AG09319 (cell line): Measurements from ENCODE around the gene KCNJ12.
"Not testable (repeated sequence)": the region's sequence is repeated elsewhere in the genome, so short reads cannot be mapped to it uniquely, and the experiment has no call there.

Source experiments
- DNase-seq: peaks from one replicate; pipeline ENCODE4 v3.0.0-alpha.2; 2010; ENCODE audit warnings: low read depth; ENCODE audit errors: extremely low read depth
- TF ChIP-seq, protein P1 (sequence below): IDR thresholded peaks from 2 replicates; pipeline ENCODE4 v1.5.1; 2011; ENCODE audit warnings: low read depth, mild to moderate bottlenecking, inconsistent platforms, low read length, moderate library complexity

KCNJ12 gene

DNA sequence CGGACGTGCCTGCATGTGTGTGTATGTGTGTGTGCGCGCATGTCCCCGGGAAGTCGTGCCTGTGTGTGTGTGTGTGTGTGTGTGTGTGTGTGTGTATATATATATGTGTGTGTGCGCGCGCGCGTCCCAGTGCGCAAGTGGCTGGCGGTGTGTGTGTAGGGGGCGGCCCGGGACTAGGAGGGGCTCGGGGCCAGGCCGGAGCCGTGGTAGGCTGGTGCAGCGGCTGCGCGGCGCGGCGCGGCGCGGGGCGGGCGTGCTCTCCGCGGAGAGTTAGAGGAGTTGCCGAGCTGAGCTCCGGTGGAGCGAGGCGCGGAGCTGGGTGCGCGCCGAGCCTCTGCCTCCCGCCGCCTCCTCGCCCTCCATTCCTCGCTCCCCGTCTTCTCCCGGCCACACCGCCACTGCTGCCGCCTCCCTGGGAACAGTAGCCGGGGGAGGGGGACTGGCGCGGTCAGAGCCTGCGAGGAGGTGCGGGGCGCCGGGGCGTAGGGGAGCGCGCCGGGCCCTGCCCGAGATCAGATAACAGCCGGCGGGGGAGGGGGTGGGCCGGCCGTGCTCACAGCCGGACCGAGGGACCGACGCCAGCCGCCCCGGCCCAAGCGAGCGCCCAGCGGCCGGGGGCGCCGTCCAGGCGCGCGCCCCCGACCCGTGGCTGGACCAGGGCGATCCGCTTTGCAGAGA lies at the start of gene KCNJ12:
Gene KCNJ12, plus strand, starts transcription at position 277 of the 678 bp plus-strand sequence. CDS start 38,986 bp downstream, outside the sequence.
- DNase-seq = no peak
- TF ChIP-seq, protein P1, sequence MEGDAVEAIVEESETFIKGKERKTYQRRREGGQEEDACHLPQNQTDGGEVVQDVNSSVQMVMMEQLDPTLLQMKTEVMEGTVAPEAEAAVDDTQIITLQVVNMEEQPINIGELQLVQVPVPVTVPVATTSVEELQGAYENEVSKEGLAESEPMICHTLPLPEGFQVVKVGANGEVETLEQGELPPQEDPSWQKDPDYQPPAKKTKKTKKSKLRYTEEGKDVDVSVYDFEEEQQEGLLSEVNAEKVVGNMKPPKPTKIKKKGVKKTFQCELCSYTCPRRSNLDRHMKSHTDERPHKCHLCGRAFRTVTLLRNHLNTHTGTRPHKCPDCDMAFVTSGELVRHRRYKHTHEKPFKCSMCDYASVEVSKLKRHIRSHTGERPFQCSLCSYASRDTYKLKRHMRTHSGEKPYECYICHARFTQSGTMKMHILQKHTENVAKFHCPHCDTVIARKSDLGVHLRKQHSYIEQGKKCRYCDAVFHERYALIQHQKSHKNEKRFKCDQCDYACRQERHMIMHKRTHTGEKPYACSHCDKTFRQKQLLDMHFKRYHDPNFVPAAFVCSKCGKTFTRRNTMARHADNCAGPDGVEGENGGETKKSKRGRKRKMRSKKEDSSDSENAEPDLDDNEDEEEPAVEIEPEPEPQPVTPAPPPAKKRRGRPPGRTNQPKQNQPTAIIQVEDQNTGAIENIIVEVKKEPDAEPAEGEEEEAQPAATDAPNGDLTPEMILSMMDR = no peak

DNA sequence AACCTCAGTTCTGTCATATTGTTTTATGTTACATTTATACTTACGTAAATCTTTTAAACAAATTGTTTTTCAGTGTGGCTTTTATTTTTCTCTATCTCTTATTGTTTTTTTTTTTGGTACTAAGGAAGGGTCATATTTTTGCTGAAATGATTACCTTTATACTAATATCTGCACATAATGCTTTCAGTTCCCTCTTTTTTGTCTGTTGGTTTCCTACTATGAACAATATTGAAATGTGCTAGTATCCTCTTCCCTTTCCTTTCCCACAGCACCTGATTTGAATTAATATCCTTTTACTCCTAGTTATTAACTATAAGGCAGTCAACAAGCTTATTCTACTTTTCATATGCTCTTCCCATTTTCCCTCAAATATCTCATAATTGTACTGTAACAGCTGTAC lies 48.2 kb upstream of the KCNJ12 start:
- not testable (repeated sequence) for DNase-seq

DNA sequence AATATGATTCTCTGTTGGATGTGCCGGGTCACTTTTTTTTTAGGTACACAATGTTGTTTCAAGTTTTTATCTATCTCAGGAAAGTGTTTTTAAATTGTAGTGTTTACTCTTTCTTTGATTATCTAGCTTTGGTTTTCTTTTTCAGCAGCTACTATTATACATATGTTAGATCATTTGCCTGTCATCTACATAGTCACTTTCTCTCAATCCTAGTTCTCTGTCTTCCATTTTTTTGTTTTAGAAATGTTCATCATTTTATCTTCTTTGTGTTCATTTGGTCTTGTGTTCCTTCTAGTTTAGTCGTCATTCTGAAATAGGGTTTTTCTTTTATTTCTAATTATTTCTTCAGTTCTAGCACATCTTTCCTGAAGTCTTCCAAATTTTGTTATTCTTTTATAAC lies 47.4 kb upstream of the KCNJ12 start:
- DNase-seq = not testable (repeated sequence)

DNA sequence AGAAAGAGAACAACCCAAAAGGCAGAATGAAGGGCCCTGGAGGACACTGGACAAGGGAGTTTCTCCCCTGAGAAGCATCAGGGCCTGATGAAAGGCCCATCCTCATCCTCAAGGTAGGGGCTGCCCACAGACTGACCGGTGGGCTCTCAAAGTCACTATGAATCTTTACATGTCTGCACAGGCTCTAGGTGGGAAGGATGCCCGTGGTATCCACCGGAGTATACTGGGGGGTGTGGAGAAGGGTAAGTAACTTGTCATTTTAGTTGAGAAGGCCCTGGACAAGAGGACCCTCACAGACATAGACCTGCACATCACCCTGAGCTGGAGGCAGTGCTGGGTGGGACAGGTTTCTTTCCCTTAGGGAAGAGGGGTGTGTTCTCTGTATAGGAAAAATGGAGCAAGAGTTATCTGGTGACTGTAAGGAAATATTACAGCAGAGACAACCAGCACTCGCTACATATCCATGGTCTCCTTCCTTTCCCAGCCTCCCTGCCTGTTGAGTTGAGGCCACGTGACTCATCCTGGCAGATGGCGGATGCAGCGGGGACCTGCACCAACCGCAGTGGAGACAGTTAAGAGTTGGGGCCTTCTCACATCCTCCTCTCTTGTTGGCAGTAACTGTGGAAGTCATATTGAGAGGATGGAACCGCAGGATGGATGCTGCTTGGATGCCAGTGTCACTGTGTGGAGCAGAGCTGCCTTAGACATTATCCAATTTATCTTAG lies 45.6 kb upstream of the KCNJ12 start:
- no peak for DNase-seq
- TF ChIP-seq, protein P1 = no peak

DNA sequence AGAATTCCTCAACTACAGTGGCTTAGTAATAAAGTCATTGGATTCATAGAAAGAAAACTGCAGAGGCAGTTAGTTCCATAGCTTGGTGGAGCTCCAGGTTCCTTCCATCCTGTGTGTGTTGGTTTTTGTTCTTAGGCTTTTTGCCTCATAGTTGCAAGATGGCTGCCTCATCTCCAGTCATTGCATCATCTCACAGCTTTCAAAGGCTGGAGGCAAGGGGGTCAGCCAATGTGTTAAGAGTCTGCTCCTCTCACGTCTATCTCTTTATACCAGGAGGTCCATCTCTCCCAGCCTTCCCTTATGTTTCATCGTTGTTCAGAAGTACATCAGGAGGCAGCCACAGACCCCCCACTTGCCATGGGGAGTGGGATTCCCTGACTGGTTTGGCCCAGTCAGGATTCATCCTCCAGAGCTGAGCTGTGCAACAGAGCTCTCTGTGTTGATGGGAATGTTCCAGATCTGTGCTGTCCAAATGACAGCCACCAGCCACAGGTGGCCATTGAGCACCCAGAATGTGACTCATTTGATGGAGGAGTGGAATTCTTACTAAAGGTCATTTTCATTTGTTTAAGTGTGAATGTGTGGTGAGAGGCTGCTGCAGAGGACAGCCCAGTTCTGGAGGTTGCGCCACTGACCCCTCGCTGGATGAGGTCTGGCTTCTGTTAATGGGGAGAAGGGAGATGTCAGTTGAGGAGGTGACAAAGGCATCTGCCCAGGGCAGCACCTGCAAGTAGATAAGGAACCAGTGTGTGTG lies 39.4 kb upstream of the KCNJ12 start:
- DNase-seq = not testable (repeated sequence)

DNA sequence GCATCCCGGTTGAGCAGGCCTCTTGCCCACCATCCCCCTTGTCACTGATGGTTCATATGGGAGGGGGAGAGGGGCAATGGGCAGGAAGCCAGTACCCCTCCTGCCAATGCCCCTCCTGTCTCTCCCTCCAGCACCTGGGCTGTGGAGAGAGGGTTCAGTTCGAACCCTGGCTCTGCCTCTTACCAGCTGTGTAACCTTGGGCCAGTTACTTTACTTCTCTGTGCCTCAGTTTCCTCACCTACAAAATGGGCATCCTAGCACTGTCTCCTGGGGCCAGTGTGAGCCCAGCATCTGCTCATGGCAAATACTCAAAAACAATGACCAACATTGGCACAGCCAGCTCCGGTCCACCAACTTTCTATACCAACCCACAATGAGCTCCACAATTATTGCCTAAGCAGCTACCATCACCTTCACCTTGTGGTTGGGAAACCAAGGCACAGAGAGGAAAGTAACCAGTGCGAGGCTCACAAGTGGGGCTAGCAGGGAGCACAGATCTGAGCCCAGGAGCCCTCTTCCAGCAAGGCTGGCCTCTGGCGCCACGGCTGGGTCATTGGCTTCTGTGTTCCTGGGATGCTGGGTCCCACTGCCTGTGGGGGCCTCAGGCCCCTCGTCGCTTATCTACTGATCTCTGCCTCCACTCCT lies 38.1 kb upstream of the KCNJ12 start:
- DNase-seq = not testable (repeated sequence)

DNA sequence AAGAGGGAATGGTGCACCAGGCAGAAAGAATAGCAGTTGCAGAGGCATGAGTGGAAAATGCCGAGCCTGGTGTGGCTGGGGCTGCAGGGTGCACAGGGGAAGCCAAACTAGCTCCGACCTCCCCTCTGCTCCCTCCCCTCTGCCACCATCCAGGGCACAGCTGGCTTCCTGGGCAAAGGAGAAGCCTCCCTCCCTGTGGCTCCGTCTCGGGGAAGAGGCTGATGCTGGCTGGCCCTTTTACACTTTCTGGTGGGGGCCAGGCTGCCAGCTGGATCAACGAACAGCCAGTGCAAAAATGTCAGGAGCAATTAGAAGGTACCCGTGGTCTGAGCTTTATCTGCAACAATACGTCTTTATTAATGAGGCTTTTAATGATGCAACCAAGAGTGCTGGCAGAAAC lies 37.1 kb upstream of the KCNJ12 start:
- TF ChIP-seq, protein P1 = no peak
- DNase-seq = no peak

DNA sequence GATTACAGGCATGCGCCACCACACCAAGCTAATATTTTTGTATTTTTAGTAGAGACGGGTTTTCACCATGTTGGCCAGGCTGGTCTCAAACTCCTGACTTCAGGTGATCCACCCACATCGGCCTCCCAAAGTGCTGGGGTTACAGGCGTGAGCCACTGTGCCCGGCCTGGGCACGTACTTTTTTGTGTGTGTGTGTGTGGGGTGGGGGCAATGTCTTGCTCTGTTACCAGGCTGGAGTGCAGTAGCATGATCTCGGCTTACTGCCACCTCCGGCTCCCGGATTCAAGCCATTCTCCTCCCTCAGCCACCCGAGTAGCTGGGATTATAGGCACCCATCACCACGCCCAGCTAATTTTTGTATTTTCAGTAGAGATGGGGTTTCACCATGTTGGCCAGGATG lies 36.6 kb upstream of the KCNJ12 start:
- not testable (repeated sequence) for DNase-seq

DNA sequence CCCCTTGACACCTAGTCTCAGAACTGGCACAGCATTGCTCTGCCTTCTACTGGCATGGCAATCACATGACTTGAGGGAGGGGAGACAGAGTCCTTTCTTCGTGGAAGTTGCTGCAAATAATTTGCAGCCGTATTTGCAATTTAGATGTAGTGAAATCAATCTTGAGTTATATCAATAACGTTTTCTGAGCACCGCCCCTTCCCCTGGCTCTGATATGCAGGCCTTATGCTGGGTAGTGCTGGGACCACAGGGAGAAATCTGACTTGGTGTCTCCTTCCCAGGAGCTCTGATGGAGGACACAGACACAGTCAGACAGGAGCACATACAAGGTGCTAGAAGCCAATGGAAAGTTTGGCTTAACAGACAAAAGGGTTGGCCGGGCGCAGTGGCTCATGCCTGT lies 35.8 kb upstream of the KCNJ12 start:
- DNase-seq = not testable (repeated sequence)

DNA sequence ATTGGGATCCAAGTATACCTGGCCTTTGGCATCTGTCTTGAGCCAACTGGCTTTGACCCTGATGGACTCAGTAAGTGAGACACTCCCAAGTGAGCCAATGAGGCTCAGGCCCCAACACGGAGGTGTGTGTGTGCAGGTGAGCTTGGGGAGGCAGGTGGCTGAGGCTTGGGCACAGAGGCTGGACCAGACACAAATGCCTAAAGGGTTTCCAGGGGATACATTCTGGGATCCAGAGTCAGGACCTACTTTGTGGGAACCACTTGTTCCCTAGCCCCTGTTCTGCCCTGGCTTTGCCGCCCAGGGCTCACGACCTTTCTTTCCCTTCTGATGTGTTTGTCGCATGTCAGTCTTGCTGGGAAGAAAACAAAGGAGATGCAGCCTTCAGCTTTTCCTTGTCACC lies 34.9 kb upstream of the KCNJ12 start:
- not testable (repeated sequence) for DNase-seq

DNA sequence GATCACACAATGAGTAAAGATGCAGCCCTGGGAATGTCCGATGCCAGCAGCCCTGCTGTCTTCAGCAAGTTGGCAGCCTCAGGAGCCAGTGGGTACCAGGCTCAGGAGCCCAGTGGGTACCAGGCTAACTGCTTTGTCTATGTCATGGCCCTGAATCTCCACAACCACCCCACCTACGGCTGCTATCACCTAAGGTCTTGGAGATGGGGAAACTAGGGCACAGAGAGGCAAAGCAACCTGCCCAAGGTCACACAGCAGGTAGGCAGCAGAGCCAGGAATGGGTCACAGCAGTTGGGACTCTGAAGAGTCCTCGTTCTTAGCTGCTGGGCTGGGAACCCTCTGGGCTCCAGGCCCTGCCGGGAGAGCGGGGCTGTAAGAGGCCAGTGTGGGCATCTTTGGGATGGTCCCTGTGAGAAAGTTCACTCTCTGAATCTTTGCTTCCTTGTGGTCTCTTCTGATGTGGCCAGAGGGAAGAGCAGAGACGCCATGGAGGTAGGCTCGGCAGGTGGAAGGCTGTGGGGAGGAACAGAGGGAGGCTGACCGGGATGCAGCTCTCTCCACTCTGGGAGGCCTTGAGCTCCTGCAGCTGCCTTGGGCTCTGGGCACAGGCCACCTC lies 34.1 kb upstream of the KCNJ12 start:
- not testable (repeated sequence) for DNase-seq

DNA sequence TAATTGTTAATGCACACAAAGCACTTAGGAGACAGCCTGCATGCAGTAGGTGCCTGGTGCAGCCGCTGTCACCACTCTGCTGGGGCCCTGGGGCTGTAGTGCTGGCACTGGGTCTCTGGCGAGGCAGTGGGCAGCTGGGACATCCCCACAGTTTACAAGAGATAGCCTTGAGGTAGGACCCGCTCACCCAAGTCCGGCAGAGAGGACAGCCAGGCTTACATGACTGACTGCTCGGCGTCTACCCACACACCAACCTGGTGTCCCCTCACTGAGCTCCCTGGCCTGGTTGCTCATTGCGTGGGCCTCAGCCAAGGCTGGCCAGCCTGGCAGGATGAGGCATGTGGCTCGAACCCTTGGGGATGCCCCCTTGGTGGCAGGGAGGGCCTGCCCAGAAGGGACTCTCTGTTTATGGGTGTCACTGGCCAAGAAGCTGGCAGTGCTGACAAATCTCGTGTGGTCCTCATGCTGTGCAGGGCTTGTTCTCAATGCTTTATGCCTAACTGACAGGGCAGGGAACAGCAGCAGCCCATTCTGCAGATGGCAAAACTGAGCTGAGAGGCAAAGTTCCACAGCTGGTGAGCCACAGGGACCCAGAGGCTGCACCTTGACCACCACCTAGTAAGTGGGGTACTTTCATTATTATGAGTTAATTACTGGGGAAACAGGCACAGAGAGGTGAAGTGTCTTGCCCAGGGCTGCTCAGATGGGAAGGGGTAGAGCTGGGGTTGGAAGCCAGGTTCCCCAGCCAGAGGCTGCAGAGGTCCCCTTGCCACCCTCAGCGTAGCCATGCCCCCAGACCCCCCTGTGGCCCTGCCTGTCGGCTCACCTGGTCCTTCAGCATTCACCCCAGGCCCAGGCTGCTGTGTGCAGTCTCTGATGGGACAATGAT lies 32.9 kb upstream of the KCNJ12 start:
- DNase-seq = not testable (repeated sequence)

DNA sequence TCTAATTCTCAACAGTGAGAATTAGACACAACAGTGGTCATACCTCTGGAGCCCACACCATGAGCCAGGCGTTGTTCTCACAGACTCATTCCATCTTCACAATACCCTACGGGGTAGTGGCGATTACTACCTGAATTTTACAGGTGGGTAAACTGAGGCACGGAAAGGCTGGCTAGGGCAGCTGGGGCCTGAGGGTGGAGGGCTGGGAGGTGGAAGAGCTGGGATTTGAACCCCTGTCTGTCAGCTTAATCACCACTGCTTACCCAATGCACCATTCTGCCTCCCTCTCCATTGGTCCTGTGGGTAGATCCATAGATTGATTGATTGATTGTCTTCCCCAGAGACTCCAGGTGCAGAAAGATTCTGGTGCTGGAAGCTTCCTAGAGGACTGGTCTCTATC lies 31.4 kb upstream of the KCNJ12 start:
- not testable (repeated sequence) for DNase-seq
